HUES6 (cell line): ENCODE measurements around the gene CHD5.
"Not testable (repeated sequence)": the region's sequence is repeated elsewhere in the genome, so short reads cannot be mapped to it uniquely, and the experiment has no call there.

ENCODE experiments used
- H3K27ac ChIP-seq: 2 replicates; pipeline ENCODE4 v1.7.0; 2013; ENCODE audit warnings: low read depth, mild to moderate bottlenecking, low read length, inconsistent platforms
- H3K27me3 ChIP-seq: 2 replicates; pipeline ENCODE4 v1.6.1; 2013; ENCODE audit warnings: low read length; ENCODE audit not compliant: control insufficient read depth, insufficient read depth
- H3K36me3 ChIP-seq: 2 replicates; pipeline ENCODE4 v1.6.1; 2013; ENCODE audit warnings: low read length; ENCODE audit not compliant: control insufficient read depth, insufficient read depth
- H3K4me1 ChIP-seq: 2 replicates; pipeline ENCODE4 v1.6.1; 2013; ENCODE audit warnings: low read length; ENCODE audit not compliant: control insufficient read depth, insufficient read depth
- H3K4me3 ChIP-seq: 2 replicates; pipeline ENCODE4 v1.5.1; 2013; ENCODE audit warnings: low read depth, low read length
- H3K9ac ChIP-seq: one replicate; pipeline ENCODE4 v1.6.1; 2013; ENCODE audit warnings: mild to moderate bottlenecking, low read length
- H3K9me3 ChIP-seq: 2 replicates; pipeline ENCODE4 v1.6.1; 2013; ENCODE audit warnings: low read depth, low read length; ENCODE audit not compliant: control insufficient read depth, insufficient read depth

The CHD5 gene

DNA sequence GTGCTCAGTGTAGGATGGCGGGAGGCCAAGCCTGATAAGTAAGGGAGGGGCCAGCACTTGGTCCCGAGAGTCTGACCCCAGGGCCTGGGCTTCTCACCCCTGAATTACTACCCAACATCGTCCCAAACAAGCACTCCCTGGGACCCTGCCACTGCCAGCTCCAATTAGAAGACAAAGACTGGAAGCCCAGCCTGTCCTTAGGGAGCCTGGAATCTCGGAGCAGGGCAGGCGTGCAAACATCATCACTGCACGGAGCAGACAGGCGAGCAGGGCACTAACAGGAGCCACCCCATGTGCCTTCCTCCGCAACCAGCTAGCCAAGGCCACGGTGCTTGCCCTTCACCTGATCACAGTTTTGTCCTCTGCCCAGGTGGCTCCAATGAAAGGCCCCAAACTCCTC lies 111.2 kb downstream of the CHD5 start:
- Histone ChIP-seq H3K4me1 (no peaks in the 10 kb centered on the region), H3K36me3 (no peaks in the 10 kb centered on the region), H3K9ac (no peak overlapping the region), H3K9me3 (no peaks in the 10 kb centered on the region), H3K4me3 (no peak overlapping the region), H3K27ac (no peak overlapping the region), H3K27me3 (no peaks in the 10 kb centered on the region)

- Histone ChIP-seq H3K27ac (no peak overlapping the region), H3K27me3 (no peaks in the 10 kb centered on the region), H3K4me3 (no peak overlapping the region), H3K4me1 (no peaks in the 10 kb centered on the region), H3K9me3 (no peaks in the 10 kb centered on the region), H3K36me3 (no peaks in the 10 kb centered on the region), H3K9ac (no peak overlapping the region)
Measured at GRCh38 chr1:6068073-6068472, 112.0 kb downstream of the CHD5 start.

GRCh38 chr1:6066680-6067079 lies 113.4 kb downstream of the CHD5 start:
- H3K27me3 ChIP-seq, result no peaks in the 10 kb centered on the region

GRCh38 chr1:6065093-6065858 lies 114.8 kb downstream of the CHD5 start:
- Histone ChIP-seq H3K27me3 (no peaks in the 10 kb centered on the region), H3K9ac (no peak overlapping the region), H3K27ac (no peak overlapping the region; the same call in 1 of the 2 replicates), H3K4me1 (no peaks in the 10 kb centered on the region), H3K9me3 (no peaks in the 10 kb centered on the region), H3K36me3 (no peaks in the 10 kb centered on the region), H3K4me3 (no peak overlapping the region)

More at GRCh38 chr1:6066680-6067079, 113.4 kb downstream of the CHD5 start:
- H3K9me3 ChIP-seq, result no peaks in the 10 kb centered on the region
- H3K4me1 ChIP-seq, result no peaks in the 10 kb centered on the region
- no peak overlapping the region for H3K4me3 ChIP-seq
- H3K9ac ChIP-seq, result no peak overlapping the region
- H3K27ac ChIP-seq, result no peak overlapping the region
- H3K36me3 ChIP-seq, result no peaks in the 10 kb centered on the region

- not testable (repeated sequence) for H3K27me3 ChIP-seq, H3K36me3 ChIP-seq
Measured at GRCh38 chr1:6063532-6064053, 116.5 kb downstream of the CHD5 start.

GRCh38 chr1:6062670-6063069 lies 117.5 kb downstream of the CHD5 start:
- no peaks in the 10 kb centered on the region for H3K36me3 ChIP-seq
- no peaks in the 10 kb centered on the region for H3K27me3 ChIP-seq

More at GRCh38 chr1:6063532-6064053, 116.5 kb downstream of the CHD5 start:
- not testable (repeated sequence) for H3K9ac ChIP-seq, H3K9me3 ChIP-seq, H3K4me1 ChIP-seq, H3K27ac ChIP-seq, H3K4me3 ChIP-seq

DNA sequence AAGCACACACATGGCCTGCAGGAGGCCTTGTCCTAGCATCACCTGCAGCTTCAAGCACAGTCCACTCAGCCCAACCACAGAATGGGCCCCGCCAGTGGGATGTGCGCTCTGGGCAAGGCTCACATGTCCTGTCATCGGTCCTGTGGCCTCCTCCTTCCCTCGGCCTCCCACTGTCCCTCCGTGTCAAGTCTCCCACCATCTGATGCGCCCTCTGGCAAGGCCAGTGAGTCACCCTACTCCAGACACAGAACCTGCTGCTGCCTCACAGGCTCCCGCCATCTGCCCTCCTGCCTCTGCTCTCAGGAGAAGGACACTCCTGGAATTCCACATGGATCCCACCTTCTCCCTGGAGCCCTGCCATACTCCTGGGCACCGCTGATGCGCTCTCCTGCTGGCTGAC lies 120.3 kb downstream of the CHD5 start:
- Histone ChIP-seq H3K4me1 (no peaks in the 10 kb centered on the region), H3K36me3 (no peaks in the 10 kb centered on the region), H3K9me3 (no peaks in the 10 kb centered on the region)

More at GRCh38 chr1:6062670-6063069, 117.5 kb downstream of the CHD5 start:
- Histone ChIP-seq H3K9ac (no peak overlapping the region), H3K27ac (no peak overlapping the region), H3K4me3 (no peak overlapping the region), H3K4me1 (no peaks in the 10 kb centered on the region), H3K9me3 (no peaks in the 10 kb centered on the region)

GRCh38 chr1:6057170-6057845 lies 122.8 kb downstream of the CHD5 start:
- no peaks in the 10 kb centered on the region for H3K27me3 ChIP-seq
- H3K9ac ChIP-seq, result no peak overlapping the region
- no peaks in the 10 kb centered on the region for H3K9me3 ChIP-seq
- no peaks in the 10 kb centered on the region for H3K36me3 ChIP-seq
- H3K4me3 ChIP-seq, result no peak overlapping the region
- peaks cover 3% of the 10 kb centered on the region for H3K4me1 ChIP-seq
- no peak overlapping the region for H3K27ac ChIP-seq

More for the DNA sequence above, 120.3 kb downstream of the CHD5 start:
- Histone ChIP-seq H3K4me3 (no peak overlapping the region), H3K9ac (no peak overlapping the region), H3K27me3 (no peaks in the 10 kb centered on the region), H3K27ac (no peak overlapping the region)

GRCh38 chr1:6056572-6056948 lies 123.6 kb downstream of the CHD5 start:
- H3K36me3 ChIP-seq, result no peaks in the 10 kb centered on the region
- H3K4me3 ChIP-seq, result no peak overlapping the region
- H3K4me1 ChIP-seq, result peaks cover 3% of the 10 kb centered on the region
- no peaks in the 10 kb centered on the region for H3K27me3 ChIP-seq
- H3K27ac ChIP-seq, result no peak overlapping the region
- no peaks in the 10 kb centered on the region for H3K9me3 ChIP-seq
- no peak overlapping the region for H3K9ac ChIP-seq

- Histone ChIP-seq H3K4me3 (no peak overlapping the region), H3K4me1 (peaks cover 3% of the 10 kb centered on the region), H3K36me3 (no peaks in the 10 kb centered on the region), H3K27me3 (no peaks in the 10 kb centered on the region), H3K9ac (no peak overlapping the region), H3K9me3 (no peaks in the 10 kb centered on the region), H3K27ac (no peak overlapping the region)
Measured at GRCh38 chr1:6054596-6054995, 125.5 kb downstream of the CHD5 start.

DNA sequence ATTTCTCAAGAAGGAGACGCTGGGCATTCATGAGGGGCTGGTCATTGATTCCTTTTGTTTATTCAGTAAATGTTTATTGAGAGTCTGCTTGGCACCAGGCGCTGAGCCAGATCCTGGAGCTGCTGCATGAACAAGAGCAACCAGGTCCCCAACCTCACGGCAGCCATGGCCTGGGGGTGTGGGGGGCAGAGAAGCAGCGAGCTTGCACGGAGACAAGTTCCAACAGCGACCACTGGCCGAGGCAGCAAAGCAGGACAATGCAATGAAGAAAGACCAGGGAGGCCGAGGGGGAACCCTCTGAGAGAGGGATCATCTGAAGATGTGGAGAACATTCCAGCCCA lies 126.9 kb downstream of the CHD5 start:
- Histone ChIP-seq H3K36me3 (no peaks in the 10 kb centered on the region), H3K9ac (no peak overlapping the region)

More for the DNA sequence above, 126.9 kb downstream of the CHD5 start:
- H3K27ac ChIP-seq, result no peak overlapping the region
- H3K4me1 ChIP-seq, result peaks cover 3% of the 10 kb centered on the region
- no peaks in the 10 kb centered on the region for H3K9me3 ChIP-seq
- H3K27me3 ChIP-seq, result no peaks in the 10 kb centered on the region
- H3K4me3 ChIP-seq, result no peak overlapping the region
